Endothelial cell of umbilical vein (primary cell): ENCODE results near the gene COX8C. TPM values are rescaled to one million over a fixed set of nuclear protein-coding genes. Genes with fewer than 3 reads are reported as not detected.

Experiments
- BruUV-seq: library from RNA; stranded (reverse); fragments of 400-500 nt; replicated peaks from 2 replicates; lab custom pipeline; 2021; lab: Mats Ljungman, UMichigan
- CTCF ChIA-PET: fragments of 300-600, 350-600 bp; sonication (Branson Sonifier 250); formaldehyde crosslinking; loops from one replicate; lab custom pipeline; 2021; ENCODE audit warnings: antibody characterized with exemption, inconsistent platforms; lab: Charles Lee
- POLR2A ChIA-PET: fragments of 300-600, 350-600 bp; sonication (Branson Sonifier 250); formaldehyde crosslinking; loops from one replicate; lab custom pipeline; 2021; ENCODE audit warnings: antibody characterized with exemption, inconsistent platforms; lab: Charles Lee
- DNase-seq: peaks from one replicate; pipeline ENCODE4 v3.0.0-alpha.2; 2011; ENCODE audit warnings: low read depth, low spot score
- FAIRE-seq: peaks from 2 replicates; lab custom pipeline; 2011; peaks lifted over from hg19 to GRCh38; lab: Jason Lieb, UNC
- H2AFZ ChIP-seq: 2 replicates; pipeline ENCODE4 v1.6.0; 2012; ENCODE audit warnings: low read depth, low read length, control low read depth, inconsistent platforms
- H3K27ac ChIP-seq: 2 replicates; pipeline ENCODE4 v1.5.1; 2011; ENCODE audit warnings: low read depth, mild to moderate bottlenecking, control low read depth, low read length, moderate library complexity; ENCODE audit not compliant: insufficient read depth
- H3K27me3 ChIP-seq, 2 experiments: 2 replicates each; pipeline versions ENCODE4 v1.6.0 to v1.6.1; 2011; ENCODE audit warnings: low read length in 2 of 2, mixed read lengths in 1 of 2; ENCODE audit not compliant: control insufficient read depth in 2 of 2, insufficient read depth in 2 of 2
- H3K36me3 ChIP-seq, 2 experiments: 2 replicates in 1 of 2; 3 replicates in 1 of 2; pipeline ENCODE4 v1.5.1; 2011; ENCODE audit warnings: low read length in 2 of 2, mild to moderate bottlenecking in 1 of 2, moderate library complexity in 1 of 2; ENCODE audit not compliant: control insufficient read depth in 2 of 2, insufficient read depth in 2 of 2; ENCODE audit errors: extremely low read depth in 1 of 2
- H3K4me1 ChIP-seq: 3 replicates; pipeline ENCODE4 v1.5.1; 2011; ENCODE audit warnings: mild to moderate bottlenecking, low read length; ENCODE audit not compliant: control insufficient read depth, insufficient read depth; ENCODE audit errors: extremely low read depth
- H3K4me2 ChIP-seq: 2 replicates; pipeline ENCODE4 v1.6.1; 2011; ENCODE audit warnings: low read length, control low read depth, mixed read lengths; ENCODE audit not compliant: insufficient read depth
- H3K4me3 ChIP-seq, 3 experiments: fragments of 200-600 bp in 1 of 3; sonication (generic), shearing (Covaris generic) in 1 of 3; replicated peaks in 1 of 3; 2 replicates each; pipeline ENCODE4 v1.5.1; 2011 to 2016; ENCODE audit warnings: control low read depth in 3 of 3, low read length in 3 of 3, mild to moderate bottlenecking in 2 of 3, inconsistent platforms in 1 of 3, low read depth in 1 of 3, moderate library complexity in 1 of 3; ENCODE audit not compliant: insufficient read depth in 1 of 3
- H3K79me2 ChIP-seq: 2 replicates; pipeline ENCODE4 v1.6.0; 2012; ENCODE audit warnings: low read length, inconsistent platforms; ENCODE audit not compliant: control insufficient read depth, insufficient read depth
- H3K9ac ChIP-seq: replicated peaks from 2 replicates; pipeline ENCODE3; 2011; ENCODE audit warnings: low read length, control low read depth; ENCODE audit not compliant: insufficient read depth; ENCODE audit errors: extremely low read depth
- H3K9me1 ChIP-seq: replicated peaks from 3 replicates; pipeline ENCODE4 v1.6.0; 2011; ENCODE audit warnings: mild to moderate bottlenecking, low read length; ENCODE audit not compliant: control insufficient read depth, insufficient read depth; ENCODE audit errors: extremely low read depth
- H3K9me3 ChIP-seq: replicated peaks from 2 replicates; pipeline ENCODE4 v1.5.1; 2012; ENCODE audit warnings: low read length, inconsistent platforms; ENCODE audit not compliant: control insufficient read depth, insufficient read depth
- H4K20me1 ChIP-seq: replicated peaks from 2 replicates; pipeline ENCODE3; 2011; ENCODE audit warnings: mild to moderate bottlenecking, low read length; ENCODE audit not compliant: control insufficient read depth, insufficient read depth; ENCODE audit errors: extremely low read depth
- EZH2 ChIP-seq: IDR thresholded peaks from 2 replicates; pipeline ENCODE4 v1.6.1; 2012; ENCODE audit warnings: borderline replicate concordance, low read depth, mild to moderate bottlenecking, moderate library complexity, low read length, inconsistent platforms; ENCODE audit not compliant: severe bottlenecking
- FOS ChIP-seq: IDR thresholded peaks from 2 replicates; pipeline ENCODE4 v1.6.1; 2011; ENCODE audit warnings: mild to moderate bottlenecking, low read length, moderate library complexity, borderline replicate concordance; ENCODE audit not compliant: insufficient read depth
- GATA2 ChIP-seq: IDR thresholded peaks from 2 replicates; pipeline ENCODE4 v1.7.0; 2011; ENCODE audit warnings: low read depth, mild to moderate bottlenecking, moderate library complexity, mixed read lengths, low read length; ENCODE audit not compliant: insufficient read length, insufficient read depth
- JUN ChIP-seq: IDR thresholded peaks from 2 replicates; pipeline ENCODE4 v1.6.1; 2011; ENCODE audit warnings: borderline replicate concordance, low read depth; ENCODE audit not compliant: insufficient read length, insufficient read depth
- MYC ChIP-seq: IDR thresholded peaks from one replicate; pipeline ENCODE4 v1.6.1; 2011; ENCODE audit warnings: mild to moderate bottlenecking, low read depth, low read length
- POLR2A ChIP-seq: IDR thresholded peaks from 2 replicates; pipeline ENCODE4 v1.6.1; 2012; ENCODE audit warnings: low read depth, mild to moderate bottlenecking, control low read depth, low read length
- POLR2AphosphoS5 ChIP-seq: IDR thresholded peaks from 2 replicates; pipeline ENCODE4 v1.6.1; 2012; ENCODE audit warnings: low read depth, mild to moderate bottlenecking, control low read depth, low read length, moderate library complexity; ENCODE audit not compliant: insufficient read depth
- dilution Hi-C: fragments of 300-500 bp; cut with MboI; formaldehyde crosslinking; loops from one replicate; pipeline ENCODE4 v1.15.0; 2019; ENCODE audit warnings: low sequenced_read_pairs; ENCODE audit not compliant: extremely low pct_ligation_motif_present
- intact Hi-C: fragments of 100-400 bp; cut with micrococcal nuclease; formaldehyde crosslinking; loops from one replicate; pipeline ENCODE4 v1.10.0; 2022
- polyA plus RNA-seq, 4 experiments: library from polyadenylated mRNA; depleted of rRNA in 3 of 4; stranded (reverse) in 3 of 4; unstranded in 1 of 4; fragments of >200 nt; gene quantifications; 2 replicates each; pipeline versions ENCODE4 v1.2.1 to v1.2.3, GENCODE V29; 2011 to 2012; ENCODE audit warnings: missing spikeins in 1 of 4
- total RNA-seq: library from RNA; stranded (reverse); gene quantifications from 2 replicates; pipeline ENCODE4 v1.2.3, GENCODE V29; 2021
- TF ChIP-seq, protein P1 (sequence below), 2 donors: IDR thresholded peaks; 1 replicate in 1 of 2; 2 replicates in 1 of 2; pipeline ENCODE4 v1.5.1; 2011; ENCODE audit warnings: low read length in 2 of 2, mild to moderate bottlenecking in 2 of 2, moderate library complexity in 2 of 2, control low read depth in 1 of 2, inconsistent platforms in 1 of 2, low read depth in 1 of 2; ENCODE audit not compliant: insufficient read depth in 1 of 2; ENCODE audit errors: extremely low read depth in 1 of 2
- TF ChIP-seq, protein P2 (sequence below): IDR thresholded peaks from 2 replicates; pipeline ENCODE4 v1.6.1; 2011; ENCODE audit not compliant: insufficient read depth, insufficient read length

The COX8C gene
- total and polyA plus RNA-seq, 2 donors (not counting 3 experiments of a cell fraction or from before 2014, with no cell fraction given): not detected

GRCh38 chr14:93333631-93334103, 13.3 kb upstream of the COX8C start:
- Histone ChIP-seq H3K4me3 (peak overlapping the region; percentile 24 to 94 (median 64)), H3K9me1 (no peaks in the 10 kb centered on the region), H4K20me1 (no peaks in the 10 kb centered on the region), H3K9ac (peak overlapping the region; percentile 81), H3K36me3 (no peaks in the 10 kb centered on the region), H2AFZ (peak overlapping the region; percentile 66), H3K27me3 (no peaks in the 10 kb centered on the region), H3K4me1 (peaks cover 26% of the 10 kb centered on the region), H3K9me3 (no peaks in the 10 kb centered on the region), H3K4me2 (peak overlapping the region; percentile 86), H3K79me2 (peaks cover 40% of the 10 kb centered on the region), H3K27ac (peak overlapping the region; percentile 53)
- no peak for DNase-seq
- ChIA-PET CTCF (no interaction called here), POLR2A (no interaction called here)
- BruUV-seq: no TSS peak
- no peak for FAIRE-seq
- dilution Hi-C loops: no loop called here
- no peak for TF ChIP-seq GATA2
- TF ChIP-seq POLR2A: no peak
- no peak for TF ChIP-seq JUN
- TF ChIP-seq, protein P1, sequence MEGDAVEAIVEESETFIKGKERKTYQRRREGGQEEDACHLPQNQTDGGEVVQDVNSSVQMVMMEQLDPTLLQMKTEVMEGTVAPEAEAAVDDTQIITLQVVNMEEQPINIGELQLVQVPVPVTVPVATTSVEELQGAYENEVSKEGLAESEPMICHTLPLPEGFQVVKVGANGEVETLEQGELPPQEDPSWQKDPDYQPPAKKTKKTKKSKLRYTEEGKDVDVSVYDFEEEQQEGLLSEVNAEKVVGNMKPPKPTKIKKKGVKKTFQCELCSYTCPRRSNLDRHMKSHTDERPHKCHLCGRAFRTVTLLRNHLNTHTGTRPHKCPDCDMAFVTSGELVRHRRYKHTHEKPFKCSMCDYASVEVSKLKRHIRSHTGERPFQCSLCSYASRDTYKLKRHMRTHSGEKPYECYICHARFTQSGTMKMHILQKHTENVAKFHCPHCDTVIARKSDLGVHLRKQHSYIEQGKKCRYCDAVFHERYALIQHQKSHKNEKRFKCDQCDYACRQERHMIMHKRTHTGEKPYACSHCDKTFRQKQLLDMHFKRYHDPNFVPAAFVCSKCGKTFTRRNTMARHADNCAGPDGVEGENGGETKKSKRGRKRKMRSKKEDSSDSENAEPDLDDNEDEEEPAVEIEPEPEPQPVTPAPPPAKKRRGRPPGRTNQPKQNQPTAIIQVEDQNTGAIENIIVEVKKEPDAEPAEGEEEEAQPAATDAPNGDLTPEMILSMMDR (IDR thresholded peaks at IDR 0.05; ENCODE audit: extremely low read depth in 1 of 2, insufficient read depth in 1 of 2, low read depth in 1 of 2, low read length in 2 of 2): no peak
- no peak for TF ChIP-seq MYC
- TF ChIP-seq EZH2: no peak
- no peak for TF ChIP-seq POLR2AphosphoS5
- TF ChIP-seq FOS: no peak
- TF ChIP-seq, protein P2, sequence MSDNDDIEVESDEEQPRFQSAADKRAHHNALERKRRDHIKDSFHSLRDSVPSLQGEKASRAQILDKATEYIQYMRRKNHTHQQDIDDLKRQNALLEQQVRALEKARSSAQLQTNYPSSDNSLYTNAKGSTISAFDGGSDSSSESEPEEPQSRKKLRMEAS: no peak
- intact Hi-C loops: loop anchor here (1.0 to 10.0 kb wide), 6 partner anchors 76 to 1823 kb away; partner anchors contain the start of genes GON7, ITPK1, MOAP1 and PPP4R3A
